Measurements from ENCODE around the gene TWF2.

The TWF2 gene

GRCh38 chr3:52256622-52257021 is 17.7 kb upstream of the TWF2 start:
- no peak for DNase-seq

- no peak for DNase-seq
These were observed 17.2 kb upstream of the TWF2 start for GRCh38 chr3:52256159-52256558.

- DNase-seq: no peak
These were observed 15.7 kb upstream of the TWF2 start for GRCh38 chr3:52254608-52255007.

DNA sequence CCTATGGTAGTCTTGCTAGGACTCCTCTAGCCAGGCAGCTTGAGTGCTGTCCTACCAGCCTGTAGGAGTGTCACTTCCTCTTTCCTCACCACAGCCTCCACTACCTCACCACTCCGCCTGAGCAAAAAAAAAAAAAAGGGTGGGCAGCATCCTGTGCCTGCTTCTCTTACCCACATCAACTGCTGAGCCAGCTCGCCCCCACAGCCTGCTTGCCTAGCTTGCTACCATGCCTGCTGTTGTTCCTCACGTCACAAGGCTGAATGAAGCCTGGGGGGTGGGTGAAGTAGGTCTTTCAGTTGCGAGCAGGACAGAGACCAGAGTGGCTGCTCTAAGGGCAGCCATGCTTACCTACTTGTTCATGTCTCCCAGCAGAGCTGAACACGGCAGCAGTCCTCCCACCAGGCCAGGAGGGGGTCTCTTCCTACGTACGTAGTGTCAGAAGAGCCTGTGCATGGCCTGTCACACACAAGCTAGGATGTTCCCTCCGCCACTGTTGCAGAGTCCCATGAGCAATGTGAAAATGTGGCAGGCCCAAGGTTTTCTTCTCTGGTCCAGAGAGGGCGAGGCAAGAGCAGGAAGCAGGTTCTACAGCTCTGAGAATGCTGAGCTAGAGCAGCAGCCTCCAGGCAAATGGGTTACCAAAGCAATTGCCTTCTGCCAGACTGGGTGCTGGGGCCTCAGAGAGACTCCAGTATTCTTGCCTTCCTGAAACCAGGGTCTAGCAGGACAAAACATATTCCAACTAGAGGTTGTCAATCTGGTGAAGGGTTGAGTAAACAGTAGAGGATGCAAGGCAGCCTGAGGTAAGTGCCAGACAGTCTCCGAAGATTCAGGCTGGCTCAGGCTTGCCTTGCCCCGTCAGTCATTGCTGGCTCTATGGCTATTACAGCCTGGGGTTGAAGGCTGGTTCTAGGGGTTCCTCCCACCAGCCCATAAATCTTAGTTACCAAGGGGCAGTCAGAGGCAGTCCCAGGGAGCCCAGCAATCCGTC is 14.7 kb upstream of the TWF2 start:
- DNase-seq: no peak

- no peak for DNase-seq
These were observed 11.2 kb upstream of the TWF2 start for GRCh38 chr3:52250122-52250521.

DNA sequence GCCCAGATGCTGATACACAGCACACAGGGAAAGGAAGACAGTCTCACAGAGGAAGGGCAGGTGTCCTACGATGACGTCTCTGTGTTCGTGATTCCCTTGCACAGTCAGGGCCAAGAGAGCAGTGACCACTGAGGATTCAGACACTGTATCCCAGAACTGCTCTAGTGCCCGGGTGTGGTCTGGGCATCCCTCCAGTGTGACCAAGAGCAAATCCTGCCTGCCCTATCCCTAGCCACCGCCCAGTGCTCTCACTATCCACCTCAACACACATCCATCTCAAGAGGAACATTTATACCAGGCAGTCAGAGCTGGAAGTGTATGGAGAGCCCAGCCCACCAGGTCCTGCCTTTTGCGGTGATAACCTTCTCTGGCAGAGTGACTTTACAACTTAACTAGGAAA is 10.7 kb upstream of the TWF2 start:
- DNase-seq: no peak

DNA sequence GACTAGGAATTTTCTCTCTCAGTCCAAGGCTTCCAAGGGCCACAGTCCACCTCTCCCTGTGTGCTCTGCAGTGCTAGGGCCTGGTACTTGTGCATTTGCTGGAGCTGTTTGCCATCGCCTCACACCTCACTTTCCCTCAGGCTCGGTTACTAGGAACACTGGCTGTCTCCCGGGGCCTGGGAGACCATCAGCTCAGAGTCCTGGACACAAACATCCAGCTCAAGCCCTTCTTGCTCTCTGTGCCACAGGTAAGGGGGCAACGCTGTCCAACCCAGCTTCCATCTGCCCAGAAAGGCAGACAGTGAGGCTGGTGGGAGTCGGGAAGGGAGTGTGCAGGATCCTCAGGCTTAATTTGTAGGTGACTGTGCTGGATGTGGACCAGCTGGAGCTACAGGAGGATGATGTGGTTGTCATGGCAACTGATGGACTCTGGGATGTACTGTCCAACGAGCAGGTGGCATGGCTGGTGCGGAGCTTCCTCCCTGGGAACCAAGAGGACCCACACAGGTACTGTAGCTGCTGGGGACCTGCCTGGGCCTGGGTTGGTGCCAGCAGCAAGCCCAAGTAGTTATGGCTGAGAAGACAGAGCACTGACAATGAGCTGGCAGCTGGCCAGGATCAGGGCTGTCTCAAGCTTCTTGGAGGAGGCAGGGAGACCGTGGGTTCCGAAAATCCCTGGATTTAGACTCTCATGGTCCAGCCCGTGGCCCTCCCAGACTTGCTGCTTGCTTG is 10.0 kb upstream of the TWF2 start:
- DNase-seq: no peak

DNA sequence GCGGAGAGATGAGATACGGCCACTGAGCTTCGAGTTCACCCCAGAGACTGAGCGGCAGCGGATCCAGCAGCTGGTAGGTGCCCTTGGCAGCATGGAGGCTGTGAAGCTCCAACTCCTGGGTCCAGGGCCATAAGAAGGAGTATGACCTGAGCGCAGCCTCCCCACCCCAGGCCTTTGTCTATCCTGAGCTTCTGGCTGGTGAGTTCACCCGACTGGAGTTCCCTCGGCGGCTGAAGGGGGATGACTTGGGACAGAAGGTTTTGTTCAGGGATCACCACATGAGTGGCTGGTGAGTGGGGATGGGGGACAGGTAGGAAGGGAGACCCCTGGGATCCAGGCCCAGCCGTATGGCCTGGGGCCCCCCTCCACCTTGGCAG is 9.2 kb upstream of the TWF2 start:
- no peak for DNase-seq

DNA sequence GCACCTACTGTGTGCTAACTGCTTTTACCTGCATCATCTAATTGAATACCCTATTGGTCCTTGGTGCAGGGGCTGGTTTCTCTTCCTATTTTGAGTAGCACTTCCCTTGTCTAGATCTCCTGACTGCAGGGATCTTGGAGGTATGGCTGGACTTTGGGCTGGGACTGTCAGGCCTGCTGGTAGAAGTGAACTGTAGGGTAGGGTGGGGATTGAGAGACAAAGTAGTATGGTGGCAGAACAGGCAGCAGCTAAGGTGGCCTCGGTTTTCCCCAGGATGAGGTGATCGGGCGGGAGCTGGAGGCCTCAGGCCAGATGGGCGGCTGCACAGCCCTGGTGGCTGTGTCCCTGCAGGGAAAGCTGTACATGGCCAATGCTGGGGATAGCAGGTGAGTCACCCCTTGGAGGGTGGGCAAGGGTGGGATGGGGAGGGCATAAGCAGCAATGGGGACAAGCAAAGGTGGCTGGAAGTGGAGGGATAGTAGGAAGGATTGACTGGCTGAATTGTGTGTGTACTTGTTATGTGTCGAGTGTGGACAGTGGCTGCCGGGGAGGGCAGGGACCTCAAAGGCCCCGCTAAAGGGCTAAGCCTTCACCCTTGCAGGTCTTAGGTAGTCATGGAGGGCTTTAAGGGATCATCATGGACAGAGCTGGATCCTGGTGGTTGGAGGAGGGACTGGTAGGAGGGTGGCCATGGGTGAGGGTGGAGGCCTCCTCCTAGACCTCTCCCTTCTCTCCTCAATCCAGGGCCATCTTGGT is 8.6 kb upstream of the TWF2 start:
- DNase-seq: no peak

DNA sequence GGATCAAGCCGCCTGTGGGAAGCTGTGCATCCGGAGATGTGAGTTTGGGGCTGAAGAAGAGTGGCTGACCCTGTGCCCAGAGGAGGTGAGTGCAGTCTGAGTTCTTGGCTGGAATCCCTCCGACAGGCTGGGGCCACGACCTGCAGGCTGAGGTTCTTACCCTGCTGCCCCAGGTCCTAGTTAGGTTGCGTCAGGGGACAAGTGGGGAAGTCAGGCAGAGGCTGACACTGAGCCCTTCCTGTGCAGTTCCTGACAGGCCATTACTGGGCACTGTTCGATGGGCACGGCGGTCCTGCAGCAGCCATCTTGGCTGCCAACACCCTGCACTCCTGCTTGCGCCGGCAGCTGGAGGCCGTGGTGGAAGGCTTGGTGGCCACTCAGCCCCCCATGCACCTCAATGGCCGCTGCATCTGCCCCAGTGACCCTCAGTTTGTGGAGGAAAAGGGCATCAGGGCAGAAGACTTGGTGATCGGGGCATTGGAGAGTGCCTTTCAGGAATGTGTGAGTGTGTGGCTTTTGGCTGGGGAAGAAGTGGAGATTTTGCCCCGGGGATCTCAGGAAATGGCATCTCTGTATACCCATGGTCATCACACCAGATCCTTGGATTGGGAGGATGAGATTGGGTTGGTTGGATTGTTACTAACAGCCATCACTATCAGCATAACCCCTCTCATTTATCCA is 7.9 kb upstream of the TWF2 start:
- DNase-seq: no peak

DNA sequence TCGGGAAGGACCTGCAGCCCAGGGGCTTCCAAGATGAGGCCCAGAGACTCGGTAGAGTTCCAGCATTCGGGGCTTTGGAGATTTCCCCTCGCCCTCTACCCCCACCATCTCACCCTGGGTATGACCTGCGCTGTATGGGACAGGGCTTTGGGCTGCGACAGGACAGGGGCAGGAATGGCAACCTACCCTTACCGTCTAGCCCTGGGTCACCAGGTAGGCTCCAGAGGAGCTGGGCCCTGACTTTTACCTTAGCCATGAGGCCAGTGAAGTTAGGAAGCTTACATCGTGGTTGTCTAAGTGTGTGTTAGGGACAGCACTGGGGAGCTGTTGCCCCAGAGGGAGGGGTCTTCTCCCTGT is 7.3 kb upstream of the TWF2 start:
- no peak for DNase-seq

GRCh38 chr3:52245322-52246263 is 6.6 kb upstream of the TWF2 start, which contains the start of gene PPM1M:
TSS of gene PPM1M (plus strand) at chr3:52245759. CDS start at chr3:52245825, 66 bp downstream.
- DNase-seq: no peak

- no peak for DNase-seq
These were observed 5.1 kb upstream of the TWF2 start for GRCh38 chr3:52243791-52244628.

GRCh38 chr3:52242039-52242438 is 3.1 kb upstream of the TWF2 start:
- no peak for DNase-seq

GRCh38 chr3:52240886-52241370 is 2.0 kb upstream of the TWF2 start:
- no peak for DNase-seq

- no peak for DNase-seq
These were observed 1.3 kb upstream of the TWF2 start for GRCh38 chr3:52240059-52240885.

DNA sequence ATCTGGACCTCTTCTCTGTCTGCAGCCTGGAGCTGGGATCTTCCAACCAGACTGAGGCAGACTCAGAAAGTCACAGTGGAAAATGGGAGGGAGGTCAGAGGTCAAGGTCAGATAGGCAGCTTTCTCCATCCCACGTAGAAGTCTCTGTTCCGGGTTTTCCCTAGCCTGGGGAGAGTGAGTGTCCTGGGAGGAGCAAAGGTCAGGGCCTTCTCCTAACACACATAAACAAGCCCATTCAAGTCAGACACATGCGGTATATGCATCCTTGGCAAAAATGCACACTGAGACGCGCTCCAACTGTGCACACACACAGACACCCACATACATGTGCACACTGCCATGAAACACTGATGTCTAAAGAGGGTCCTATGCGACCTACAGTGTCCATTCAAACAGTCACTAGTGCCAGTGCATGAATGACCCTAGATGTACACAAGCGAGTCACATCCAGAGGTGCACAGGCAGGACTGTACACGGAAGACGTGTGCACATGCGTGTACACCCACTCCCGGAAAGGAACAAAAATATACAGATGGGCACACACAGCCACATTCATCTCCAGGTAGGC is 681 bp downstream of the TWF2 start:
- no peak for DNase-seq

DNA sequence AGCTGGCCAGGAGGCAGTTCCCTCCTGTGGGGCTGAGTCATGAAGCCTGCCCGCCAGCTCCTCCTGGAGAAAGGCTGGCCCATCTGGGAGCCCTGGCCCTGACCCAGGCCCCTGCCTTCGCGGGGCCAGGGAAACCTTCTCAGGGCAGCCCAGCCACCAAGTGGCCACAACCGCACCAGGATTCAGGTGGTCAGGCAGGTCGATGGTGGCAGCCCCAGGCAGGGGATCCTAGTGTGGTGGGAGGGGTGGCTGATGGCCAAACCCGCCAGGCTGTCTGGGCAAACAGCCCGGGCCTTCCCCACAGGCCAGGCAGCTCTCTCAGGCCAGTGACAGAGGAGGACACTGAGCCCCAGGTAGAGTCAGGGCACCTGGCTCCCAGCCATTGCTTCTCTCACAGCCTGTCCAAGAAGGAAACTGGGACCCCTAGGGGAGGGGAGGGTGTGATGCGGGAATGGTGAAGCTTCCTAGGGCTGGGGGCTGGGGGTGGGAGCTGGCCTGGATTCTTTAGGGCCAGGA is 1.2 kb downstream of the TWF2 start:
- DNase-seq: no peak

All from NCI-H2107 (cell line).